ENCODE results near the gene LRRC4C. TPM values are rescaled to one million over a fixed set of nuclear protein-coding genes. Genes with fewer than 3 reads are reported as not detected.

The LRRC4C gene
- total RNA-seq, 1 experiment from 2014 or later: 0.13 TPM

- Mint-ChIP-seq H3K27ac (no peak overlapping the region), H3K4me3 (no peak overlapping the region), H3K36me3 (ENCODE audit: insufficient read depth in 1 of 3, low read depth in 3 of 3) (no peaks in the 10 kb centered on the region), H3K4me1 (peaks cover 4 to 5% of the 10 kb centered on the region in 2 experiments; a peak in 3 of 4 replicates), H3K9me3 (no peaks in the 10 kb centered on the region), H3K27me3 (ENCODE audit: low read depth) (0 out of 2 replicates have a peak, but pooled peaks cover 2% of the 10 kb centered on the region)
- Histone ChIP-seq H3K23ac (ENCODE audit: insufficient read length, low read depth, low read length) (no peak overlapping the region), H3K14ac (ENCODE audit: insufficient read depth, low read length) (no peak overlapping the region), H3K18ac (ENCODE audit: insufficient read length, low read depth, low read length) (no peak overlapping the region), H2BK15ac (ENCODE audit: low read depth, low read length) (no peak overlapping the region), H2BK20ac (ENCODE audit: low read depth, low read length, poor library complexity, severe bottlenecking) (no peak overlapping the region), H3K56ac (ENCODE audit: insufficient read length, low read depth, low read length) (no peak overlapping the region), H4K91ac (ENCODE audit: insufficient read length, low read depth, low read length) (no peak overlapping the region), H4K20me1 (ENCODE audit: control insufficient read depth, insufficient read depth, insufficient read length) (no peaks in the 10 kb centered on the region), H2BK120ac (ENCODE audit: low read depth, low read length, poor library complexity, severe bottlenecking) (no peak overlapping the region), H2BK12ac (ENCODE audit: insufficient read length, low read depth, low read length) (no peak overlapping the region), H3K4me2 (ENCODE audit: insufficient read depth, insufficient read length, low read length) (no peak overlapping the region), H2AK5ac (ENCODE audit: insufficient read length, low read length) (no peak overlapping the region), H3K27ac (ENCODE audit: insufficient read length, low read depth, low read length) (no peak overlapping the region), H3K4me1 (ENCODE audit: insufficient read depth, low read length) (no peaks in the 10 kb centered on the region), H3K4ac (ENCODE audit: low read depth, low read length) (no peak overlapping the region), H4K8ac (replicated peaks; ENCODE audit: insufficient read length, low read depth, low read length) (no peak overlapping the region), H3K79me2 (ENCODE audit: insufficient read depth, low read length) (no peaks in the 10 kb centered on the region), H3K9me3 (ENCODE audit: control insufficient read depth, low read depth, low read length) (no peaks in the 10 kb centered on the region), H3K27me3 (ENCODE audit: insufficient read depth, low read length) (no peaks in the 10 kb centered on the region), H3K23me2 (ENCODE audit: insufficient read length, low read depth, low read length, poor library complexity, severe bottlenecking) (no peaks in the 10 kb centered on the region), H3K9ac (ENCODE audit: extremely low read depth, insufficient read length, low read length) (no peak overlapping the region), H3T11ph (ENCODE audit: low read length) (no peak overlapping the region), H3K79me1 (ENCODE audit: insufficient read depth, low read depth, low read length, poor library complexity, severe bottlenecking) (no peaks in the 10 kb centered on the region), H2AFZ (ENCODE audit: low read length) (no peak overlapping the region), H4K5ac (ENCODE audit: insufficient read length, low read depth, low read length) (no peak overlapping the region), H2BK5ac (ENCODE audit: insufficient read length, low read length) (no peak overlapping the region)
- no peak for DNase-seq
- WGBS (ENCODE audit: extremely low coverage, insufficient read length, low lambda C conversion rate): no CpG with 5 or more reads among the region's 3 CpGs
- TF ChIP-seq CTCF (conservative IDR thresholded peaks at IDR 0.05): no peak
Observed at GRCh38 chr11:40236526-40236925, 1222.9 kb downstream of the LRRC4C start.

Data from H9 (cell line).